Bone marrow (tissue), 2 donors: ENCODE results near the gene KDM4C.
"Not testable (repeated sequence)": the region's sequence is repeated elsewhere in the genome, so short reads cannot be mapped to it uniquely, and the experiment has no call there.

Source experiments
- DNase-seq, 2 donors: peaks; one replicate each; lab custom pipeline; 2025; lab: John Stamatoyannopoulos, UW

Gene KDM4C

DNA sequence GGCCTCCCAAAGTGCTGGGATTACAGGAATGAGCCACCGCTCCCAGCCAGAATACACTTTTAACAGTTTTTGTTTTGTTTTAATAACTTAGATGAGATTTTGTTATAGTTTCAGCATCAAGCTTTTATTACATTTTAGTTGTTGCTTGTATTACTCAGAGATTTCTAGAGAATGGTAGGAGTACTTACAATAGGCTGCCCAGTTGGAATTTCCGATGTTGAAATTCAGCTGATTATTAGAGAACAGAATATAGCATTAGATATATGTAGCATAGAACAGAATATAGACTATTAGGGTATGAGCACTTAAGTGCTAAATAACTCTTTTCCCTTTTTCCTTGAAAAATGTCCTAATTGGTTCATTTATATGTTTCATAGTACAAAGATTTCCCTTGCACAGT lies 6.2 kb downstream of the KDM4C start:
- no peak for DNase-seq

DNA sequence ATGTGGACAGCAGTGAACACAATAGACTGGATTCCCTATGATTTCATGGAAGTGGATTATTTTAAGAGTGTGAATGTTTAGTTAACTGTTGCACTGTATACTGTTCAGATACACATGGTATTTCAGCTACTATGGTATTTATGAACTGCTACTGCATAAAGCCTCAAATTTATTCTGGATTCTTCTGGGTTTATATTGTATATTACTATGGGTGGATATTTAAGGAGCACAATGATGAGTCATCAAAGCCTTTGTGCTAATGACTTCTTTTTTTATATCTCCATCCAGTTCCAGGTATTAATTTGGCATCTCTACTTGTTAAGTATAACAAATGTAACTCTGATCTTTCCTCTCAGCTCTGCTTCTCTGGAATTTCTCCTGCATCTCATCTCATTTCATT lies 6.8 kb downstream of the KDM4C start:
- DNase-seq: no peak

DNA sequence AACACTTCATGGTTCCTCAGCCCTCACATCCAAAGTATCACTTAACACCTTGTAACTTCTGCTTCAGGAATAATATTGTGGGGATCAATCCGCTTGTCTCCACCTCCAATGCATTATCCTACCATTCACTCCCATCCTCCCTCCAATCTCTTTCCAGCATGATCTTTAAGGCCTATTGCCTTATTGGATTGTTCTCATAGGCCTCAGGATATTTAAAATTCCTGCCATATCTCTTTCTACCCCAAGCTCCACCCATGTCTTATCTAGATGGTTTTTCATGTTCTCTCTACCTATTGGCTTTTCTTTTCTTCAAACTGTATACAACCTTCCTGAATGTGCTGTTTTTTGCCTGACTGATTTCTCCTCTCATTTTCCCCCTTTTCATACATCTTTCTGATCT lies 7.2 kb downstream of the KDM4C start:
- DNase-seq: no peak

DNA sequence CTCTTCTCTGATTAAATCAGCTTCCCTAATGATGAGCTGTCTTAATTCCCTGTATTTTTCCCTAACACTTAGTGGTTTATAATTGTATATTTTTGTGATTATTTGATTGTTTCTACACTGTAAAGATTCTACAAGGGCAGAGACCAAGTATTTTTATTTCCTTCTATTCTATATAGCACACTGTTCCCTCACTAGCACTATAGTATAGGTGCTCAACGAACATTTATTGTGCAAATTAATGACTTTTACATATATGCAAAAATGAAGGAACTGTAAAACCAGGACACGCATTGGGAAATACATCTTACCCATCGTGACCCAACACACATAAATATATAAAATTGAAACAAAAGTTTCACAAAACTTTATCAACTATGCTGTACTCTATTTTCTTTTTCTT lies 7.6 kb downstream of the KDM4C start:
- no peak for DNase-seq

DNA sequence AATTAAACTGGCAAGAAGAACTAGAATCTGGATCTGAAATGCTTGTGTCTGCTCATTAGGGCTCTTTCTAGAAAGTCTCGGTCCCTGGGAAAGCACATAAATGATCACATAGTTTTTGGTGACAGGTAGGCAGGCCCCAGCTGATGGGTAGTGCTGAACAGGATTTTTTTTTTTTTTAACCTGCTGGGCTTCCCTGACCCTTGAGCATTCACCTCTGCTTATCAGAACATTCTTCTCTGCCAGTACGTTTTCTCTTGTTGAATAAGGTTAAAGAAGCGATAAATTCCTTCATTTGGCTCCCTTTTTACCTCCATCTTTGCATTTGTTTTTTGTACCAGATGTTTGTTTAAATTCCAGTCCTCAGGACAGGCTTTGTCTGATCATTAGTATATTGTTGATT lies 8.8 kb downstream of the KDM4C start:
- no peak for DNase-seq

DNA sequence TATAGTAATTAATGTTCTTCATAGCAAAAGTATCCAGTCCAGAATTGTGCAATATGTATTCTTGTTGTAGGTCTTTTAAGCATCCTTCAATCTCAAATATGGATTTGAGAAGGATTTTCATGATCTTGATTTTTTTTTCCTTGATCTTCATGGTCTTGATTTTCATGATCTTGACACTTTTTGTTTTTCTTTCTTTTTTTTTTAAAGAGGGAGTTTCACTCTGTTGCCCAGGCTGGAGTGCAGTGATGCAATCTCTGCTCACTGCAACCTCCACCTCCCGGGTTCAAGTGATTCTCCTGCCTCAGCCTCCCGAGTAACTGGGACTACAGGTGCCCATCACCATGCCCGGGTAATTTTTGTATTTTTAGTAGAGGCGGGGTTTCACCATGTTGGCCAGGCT lies 10.8 kb downstream of the KDM4C start:
- not testable (repeated sequence) for DNase-seq

DNA sequence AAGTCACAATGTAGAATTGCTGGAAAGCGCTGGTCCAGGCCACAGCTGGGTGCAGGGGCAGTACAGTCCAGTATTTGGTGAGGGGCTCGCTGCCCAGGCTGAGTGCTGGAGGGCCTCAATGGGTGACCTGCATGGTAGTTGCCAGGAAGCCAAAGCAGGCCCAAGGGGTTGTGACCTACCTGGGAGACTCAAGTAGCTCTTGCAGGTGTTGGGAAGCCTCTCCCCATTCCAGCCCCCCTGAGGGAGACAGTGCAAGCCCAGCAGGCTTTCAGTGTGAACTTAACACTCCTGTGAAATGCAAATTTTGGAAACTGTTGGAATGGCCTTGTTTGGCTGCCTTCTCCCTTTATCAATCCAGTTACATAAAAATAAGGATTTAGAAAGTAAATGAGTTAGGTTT lies 13.9 kb downstream of the KDM4C start:
- no peak for DNase-seq

DNA sequence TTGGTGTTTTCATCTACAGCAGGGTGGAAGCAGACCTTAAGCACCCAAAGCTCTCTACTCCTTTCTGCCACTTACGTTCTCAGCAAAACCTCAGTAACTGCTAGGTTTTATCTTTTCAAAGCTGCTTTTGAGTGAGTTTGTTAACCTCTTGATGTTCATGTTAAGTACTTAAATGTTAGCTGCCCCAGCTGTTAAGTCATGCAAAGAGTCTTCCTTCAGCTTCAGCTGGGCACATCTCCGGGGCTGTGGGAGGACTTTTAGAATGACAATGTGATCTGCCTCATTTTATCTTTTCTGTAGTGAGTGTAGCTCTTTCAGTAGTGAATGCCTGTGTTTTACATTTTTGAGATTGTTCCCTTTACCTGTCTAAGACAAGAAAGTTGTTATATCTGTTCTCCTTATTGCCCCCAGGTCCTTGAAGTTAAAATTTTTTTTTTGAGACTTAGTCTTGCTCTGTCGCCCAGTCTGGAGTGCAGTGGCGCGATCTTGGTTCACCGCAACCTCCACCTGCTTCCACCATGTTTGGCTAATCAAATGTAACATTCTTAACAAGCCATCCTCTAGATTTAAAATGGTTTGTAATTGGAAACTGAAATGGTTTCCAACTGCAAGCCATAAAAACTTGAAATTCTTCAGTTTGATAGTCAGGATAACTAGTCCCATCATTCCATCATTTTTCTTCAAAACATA lies 19.6 kb downstream of the KDM4C start:
- DNase-seq: no peak

DNA sequence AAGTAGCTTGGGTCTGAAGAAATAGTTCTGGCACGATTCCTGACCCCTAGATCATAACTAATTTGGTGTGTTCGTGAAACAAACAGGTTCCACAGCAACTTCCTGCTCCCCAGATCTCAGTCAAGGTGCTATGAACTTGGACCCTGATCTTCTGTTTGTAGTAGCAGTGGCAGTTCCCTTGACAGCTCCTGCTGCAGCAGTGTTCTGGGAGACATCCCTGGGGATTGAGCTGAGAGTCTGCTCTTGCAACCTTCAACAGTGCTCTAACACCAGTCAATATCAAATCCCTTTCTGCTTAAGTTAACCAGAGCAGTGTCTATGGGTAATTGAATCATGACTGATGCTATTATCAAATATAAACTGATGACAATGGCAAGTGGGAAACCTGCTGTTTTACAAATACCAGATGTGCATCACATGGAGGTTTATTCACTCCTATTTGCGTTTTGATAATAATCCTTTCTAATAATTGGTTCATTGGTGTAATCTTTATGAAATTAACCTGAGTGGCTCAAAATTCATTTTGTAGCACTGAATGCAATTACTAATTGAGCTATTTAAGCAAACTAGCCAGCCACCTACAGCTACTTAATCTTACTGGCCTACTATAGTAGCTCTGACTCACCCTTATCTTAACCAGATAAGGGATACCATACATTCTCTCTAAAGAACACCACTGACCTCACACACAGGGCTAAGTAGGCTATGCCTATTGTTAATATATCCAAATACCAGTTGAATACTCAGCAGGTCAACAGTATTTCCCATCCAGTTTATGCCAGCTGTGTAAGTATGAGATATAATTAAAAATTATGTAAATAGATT lies 21.9 kb downstream of the KDM4C start:
- no peak for DNase-seq

DNA sequence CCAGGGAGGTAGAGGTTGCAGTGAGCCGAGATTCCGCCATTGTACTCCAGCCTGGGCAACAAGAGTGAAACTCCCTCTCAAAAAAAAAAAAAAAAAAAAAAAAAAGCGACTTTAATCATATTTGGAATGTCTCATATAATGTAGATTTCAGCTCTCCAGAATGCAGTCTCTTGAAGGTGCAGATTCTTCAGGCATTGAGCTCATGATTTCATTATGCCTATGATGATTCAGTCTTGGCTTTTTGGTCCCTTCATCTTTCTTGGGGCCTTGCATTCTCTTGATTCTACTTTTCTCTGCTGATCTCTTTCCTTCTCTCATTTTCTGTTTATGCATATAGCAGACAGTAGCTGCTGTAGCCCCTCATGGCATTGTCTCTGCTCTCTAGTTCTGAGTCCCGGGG lies 22.9 kb downstream of the KDM4C start:
- no peak for DNase-seq

DNA sequence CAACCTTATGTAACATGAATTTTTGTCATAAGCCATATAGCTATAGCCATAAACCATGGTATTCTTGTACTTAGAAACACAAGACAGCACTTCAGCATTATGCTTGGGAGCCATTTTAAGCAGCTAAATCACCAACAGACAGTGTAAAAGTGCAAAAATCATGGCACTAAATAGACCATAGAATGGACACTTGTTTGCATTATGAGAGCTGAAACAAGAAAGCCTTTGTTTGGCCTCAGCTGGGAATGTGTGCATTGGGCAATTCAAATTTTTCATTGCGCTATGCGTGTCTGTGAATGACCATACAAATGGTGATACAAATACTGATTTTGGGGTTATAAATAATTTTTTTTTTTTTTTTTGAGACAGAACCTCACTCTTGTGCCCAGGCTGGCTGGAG lies 23.7 kb downstream of the KDM4C start:
- no peak for DNase-seq

DNA sequence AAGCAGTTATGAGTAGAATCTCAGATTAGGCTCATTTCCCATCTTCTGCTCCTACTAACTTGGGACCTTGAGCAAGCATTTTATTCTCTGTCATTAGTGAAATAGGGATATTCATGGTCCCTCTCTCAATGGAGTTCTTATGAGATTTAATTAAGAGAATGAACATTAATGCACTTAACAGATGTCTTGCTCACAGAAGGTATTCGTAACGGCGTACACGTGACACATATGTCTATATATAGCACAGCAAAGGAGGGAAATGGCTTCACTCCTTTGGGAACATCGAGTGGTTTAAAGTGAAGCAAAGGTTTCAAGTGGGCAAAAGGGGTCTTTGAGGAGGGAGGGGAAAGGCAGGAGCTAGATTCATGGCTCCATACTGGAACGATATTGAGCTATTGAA lies 24.6 kb downstream of the KDM4C start:
- no peak for DNase-seq

DNA sequence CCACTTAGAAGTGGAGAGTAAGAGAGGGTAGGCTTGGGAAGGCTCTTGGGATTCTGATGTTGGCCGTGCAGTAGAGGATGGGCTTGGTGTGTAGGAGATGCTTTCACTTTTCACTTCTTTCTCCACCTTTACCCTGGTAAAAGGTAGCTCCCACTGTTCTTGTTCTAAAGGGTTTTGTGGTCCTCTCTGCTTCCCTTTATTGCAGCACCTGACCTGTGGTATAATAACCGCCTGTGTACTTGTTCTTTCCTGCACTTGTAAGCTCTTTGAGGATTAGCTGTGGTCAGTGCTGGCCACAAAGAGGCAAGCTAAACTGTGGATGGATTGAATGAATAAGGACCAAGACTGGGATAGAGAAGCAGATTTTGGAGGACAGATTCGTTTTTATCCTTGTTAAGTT lies 25.2 kb downstream of the KDM4C start:
- DNase-seq: no peak

DNA sequence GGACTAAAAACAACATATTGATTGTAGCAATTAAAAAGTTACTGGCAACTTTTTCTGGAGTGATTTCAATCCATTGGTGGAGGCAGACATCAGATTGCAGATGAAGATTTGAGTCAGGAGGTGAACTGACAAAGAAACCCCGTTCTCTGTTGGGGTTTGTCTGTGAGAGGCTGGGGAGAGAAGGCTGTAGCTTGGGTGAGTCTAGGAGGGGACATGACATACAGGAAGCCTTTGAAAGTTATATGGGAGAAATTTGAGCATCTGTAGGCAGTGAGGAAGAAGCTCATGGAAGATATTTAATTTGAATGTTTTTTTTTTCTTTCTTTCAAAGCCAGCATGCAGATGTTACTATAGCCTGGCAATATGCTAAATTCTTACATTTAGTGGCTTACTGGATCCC lies 26.0 kb downstream of the KDM4C start:
- no peak for DNase-seq

DNA sequence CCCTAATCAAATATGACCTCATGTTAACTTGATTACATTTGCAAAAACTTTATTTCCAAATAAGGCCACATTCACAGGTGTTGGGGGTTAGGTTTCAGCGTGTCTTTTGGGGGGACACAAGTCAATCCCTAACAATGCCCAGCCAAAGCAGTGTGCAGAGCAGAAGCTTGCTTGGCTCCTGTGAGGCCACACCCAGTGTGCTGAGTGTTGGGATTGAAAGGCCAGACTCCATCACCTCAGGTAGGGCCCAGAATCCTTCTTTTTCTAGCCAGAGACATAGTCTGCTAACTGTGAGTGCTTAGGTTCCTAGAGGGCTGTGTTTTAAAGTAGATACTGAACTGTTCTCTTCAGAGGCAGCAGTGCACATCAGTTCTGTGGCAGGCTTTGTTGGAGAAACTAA lies 27.9 kb downstream of the KDM4C start:
- no peak for DNase-seq

DNA sequence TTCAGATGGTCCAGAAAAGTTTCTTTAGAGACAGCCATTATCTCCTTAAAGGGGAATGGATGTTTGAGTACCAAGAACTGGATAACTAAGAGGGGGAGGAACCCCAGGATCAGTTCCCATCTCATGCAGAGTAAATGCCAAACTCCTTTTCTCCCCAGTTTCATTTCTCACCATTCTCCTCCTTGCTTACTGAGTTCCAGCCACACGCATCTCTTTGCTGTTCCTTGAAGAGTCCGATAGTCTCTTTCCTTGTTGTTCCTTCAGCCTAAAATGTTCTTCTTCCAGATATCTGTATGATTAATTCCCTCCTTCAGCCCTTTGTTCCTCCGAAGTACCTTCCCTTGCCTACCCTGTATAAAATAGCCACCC lies 30.0 kb downstream of the KDM4C start:
- no peak for DNase-seq

DNA sequence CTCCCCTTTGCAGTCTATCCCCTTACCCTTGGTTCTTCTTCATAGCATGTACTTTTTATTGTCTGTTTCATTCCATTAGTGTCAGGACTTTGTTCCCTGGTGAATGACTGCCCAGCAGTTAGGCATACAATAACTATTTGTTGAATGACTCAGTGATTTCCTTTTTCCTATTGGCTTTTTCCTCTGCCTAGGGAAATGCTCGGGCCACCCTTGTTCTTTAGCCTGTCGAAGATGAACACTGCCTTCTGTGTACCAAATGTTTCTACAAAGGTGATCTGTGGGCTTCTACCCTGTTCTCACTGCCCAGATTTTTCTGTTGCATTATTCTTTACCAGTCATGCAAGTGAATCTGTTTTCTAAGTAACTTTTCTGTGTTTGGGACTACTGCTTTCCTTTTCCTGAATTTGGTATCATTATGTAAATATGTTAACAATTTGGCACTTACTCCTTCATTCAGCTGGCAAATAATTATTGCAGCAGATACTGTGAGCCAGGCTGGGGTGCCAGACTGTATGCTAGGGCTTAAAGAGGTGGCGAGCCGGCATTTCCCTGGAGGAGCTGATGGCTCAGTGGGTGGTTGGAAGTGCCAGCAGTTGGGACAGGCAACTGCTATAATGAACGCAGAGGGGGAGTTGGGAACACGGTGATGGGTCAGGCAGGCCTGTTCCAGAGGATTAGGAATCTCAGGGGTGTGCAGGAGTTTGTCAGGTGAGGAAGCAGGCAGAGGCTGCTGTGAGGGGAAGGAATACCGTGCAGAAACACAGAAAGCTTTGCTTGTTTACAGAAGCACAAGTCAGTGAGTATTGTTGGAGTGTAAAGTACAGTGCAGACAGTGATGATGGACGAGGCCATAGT lies 30.6 kb downstream of the KDM4C start:
- DNase-seq: no peak

DNA sequence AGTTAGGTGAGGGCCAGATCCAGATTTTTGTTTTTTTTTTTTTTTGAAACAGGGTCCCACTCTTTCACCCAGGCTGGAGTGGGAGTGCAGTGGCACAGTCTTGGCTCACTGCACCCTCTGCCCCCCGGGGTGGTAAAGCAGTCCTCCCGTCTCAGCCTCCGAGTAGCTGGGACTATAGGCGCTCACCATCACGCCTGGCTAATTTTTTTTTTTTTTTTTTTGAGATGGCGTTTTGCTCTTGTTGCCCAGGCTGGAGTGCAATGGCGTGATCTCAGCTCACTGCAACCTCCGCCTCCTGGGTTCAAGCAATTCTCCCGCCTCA lies 31.2 kb downstream of the KDM4C start:
- not testable (repeated sequence) for DNase-seq

DNA sequence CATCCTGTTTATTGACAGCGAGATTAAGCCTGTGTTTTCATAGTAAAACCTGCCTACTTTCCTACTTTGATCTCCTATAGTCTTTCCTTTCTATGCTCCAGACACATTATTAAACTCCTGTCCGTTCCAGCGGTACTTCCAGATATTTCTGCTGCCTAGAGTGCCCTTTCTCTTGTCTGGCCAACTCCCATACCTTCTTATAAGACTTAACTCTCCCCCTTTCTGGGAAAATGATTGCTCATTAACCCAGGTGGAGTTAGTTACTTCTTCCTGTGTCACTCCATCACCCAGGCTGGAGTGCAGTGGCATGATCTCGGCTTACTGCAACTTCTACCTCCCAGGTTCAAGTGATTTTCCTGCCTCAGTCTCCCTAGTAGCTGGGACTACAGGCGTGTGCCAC lies 33.1 kb downstream of the KDM4C start:
- no peak for DNase-seq

DNA sequence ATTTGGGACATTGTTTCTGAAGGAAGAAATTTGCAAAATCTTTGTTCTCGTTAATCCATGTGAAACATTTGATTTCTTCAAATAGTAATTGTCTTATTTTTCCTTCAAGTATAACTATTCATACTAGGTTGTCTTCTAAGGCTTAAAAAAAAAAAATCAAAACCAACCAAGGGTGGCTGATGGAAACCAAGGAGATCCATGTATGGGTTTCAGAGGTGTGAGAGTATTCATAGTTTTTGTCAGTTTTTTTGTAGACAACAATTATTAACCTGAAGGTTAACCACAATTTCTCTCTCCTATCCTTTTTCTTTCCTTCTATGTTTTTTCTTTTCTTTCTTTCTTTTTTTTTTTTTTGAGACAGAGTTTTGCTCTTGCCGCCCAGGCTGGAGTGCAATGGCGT lies 35.4 kb downstream of the KDM4C start:
- no peak for DNase-seq

DNA sequence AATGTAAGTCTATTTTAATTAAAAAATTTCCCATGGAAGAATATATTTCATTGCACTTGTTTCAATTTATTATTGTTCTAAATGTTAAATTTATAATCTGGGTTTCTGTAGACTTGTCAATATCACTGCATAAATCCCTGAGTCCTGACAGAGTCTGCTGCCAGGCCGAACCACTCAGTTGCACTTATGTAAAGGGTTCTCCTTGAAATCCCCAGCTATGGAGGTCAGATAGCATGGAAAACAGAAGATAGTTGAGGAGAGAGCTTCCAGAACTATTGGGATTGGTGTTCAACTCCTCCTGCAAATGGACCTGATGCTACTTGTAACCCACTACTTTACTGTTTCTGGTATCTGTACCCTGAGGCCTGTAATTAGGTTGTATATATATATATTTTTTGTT lies 37.2 kb downstream of the KDM4C start:
- no peak for DNase-seq

DNA sequence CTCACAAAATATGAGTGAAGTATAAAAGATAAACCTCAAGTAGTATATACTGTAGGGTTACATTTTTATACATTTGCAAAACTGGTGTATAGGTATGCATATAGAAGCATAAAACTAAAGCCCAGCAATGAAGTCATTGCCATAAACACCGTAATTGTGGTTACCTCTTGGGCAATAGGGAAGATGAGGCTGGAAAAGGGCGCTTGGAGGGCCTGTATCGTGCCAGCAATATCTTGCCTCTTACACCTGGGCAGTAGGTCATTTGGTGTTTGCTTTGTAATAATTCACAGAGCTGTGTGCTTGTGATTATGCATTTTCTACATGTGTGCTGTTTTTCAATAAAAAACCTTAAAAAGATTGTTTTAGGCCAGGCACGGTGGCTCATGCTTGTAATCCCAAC lies 45.2 kb downstream of the KDM4C start:
- DNase-seq: no peak

DNA sequence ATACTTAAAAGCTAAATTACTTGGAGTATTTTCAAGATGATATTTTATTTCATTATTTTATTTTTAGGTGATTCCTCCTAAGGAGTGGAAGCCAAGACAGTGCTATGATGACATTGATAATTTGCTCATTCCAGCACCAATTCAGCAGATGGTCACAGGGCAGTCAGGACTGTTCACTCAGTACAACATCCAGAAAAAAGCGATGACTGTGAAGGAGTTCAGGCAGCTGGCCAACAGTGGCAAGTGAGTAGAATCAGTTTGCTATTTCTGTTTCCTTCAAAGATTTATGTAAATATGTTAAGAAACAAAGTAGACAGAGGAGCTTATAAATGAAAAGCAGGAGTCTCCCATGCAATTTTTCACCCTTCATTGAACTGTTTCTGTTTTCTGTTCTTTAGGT lies 47.8 kb downstream of the KDM4C start:
- no peak for DNase-seq
